ENCODE data around the gene GYS1.

DNA sequence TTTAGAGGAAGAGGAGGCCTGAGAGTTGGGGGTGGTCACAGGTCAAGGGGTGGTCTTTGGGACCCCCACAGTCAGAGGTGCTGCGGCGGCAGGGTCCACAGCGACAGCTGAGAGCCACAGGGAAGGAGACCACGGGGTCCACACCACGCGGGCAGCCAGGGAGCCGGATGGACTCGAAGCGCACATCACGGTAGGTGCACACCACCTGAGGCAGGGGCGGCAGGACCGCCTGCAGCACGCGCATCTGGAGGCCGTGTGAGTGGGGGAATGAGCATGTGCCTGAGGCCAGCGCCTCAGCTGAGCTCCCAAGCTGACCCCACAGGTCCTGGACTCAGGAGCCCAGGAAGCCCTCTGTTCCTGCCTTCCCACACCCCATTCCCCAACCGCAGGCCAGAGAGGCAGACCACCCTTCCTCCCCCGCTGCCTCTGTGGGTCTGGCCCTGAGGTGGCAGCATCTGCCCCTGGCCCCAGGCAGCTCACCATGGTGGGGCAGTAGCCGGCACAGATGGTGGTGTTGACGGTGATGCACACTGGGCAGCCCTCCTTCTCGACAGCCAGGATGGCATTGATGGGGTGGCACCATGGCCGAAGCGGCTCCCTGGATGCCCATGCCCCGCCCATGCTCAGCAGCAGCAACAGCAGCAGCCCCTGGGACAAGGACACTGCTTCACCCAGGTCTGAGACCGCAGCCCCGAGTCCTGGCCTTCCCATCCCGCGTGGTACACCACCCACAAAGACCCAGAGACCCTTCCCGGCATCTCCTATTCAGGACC, 23.1 kb upstream of the GYS1 start:
- TF ChIP-seq EZH2 (IDR thresholded peaks at IDR 0.05; ENCODE audit: low read depth, unreplicated experiment) = no peak
- no peak for TF ChIP-seq CREB1 (CRISPR knock-in tag; IDR thresholded peaks at IDR 0.05; ENCODE audit: low read depth)
- TF ChIP-seq, protein P1, sequence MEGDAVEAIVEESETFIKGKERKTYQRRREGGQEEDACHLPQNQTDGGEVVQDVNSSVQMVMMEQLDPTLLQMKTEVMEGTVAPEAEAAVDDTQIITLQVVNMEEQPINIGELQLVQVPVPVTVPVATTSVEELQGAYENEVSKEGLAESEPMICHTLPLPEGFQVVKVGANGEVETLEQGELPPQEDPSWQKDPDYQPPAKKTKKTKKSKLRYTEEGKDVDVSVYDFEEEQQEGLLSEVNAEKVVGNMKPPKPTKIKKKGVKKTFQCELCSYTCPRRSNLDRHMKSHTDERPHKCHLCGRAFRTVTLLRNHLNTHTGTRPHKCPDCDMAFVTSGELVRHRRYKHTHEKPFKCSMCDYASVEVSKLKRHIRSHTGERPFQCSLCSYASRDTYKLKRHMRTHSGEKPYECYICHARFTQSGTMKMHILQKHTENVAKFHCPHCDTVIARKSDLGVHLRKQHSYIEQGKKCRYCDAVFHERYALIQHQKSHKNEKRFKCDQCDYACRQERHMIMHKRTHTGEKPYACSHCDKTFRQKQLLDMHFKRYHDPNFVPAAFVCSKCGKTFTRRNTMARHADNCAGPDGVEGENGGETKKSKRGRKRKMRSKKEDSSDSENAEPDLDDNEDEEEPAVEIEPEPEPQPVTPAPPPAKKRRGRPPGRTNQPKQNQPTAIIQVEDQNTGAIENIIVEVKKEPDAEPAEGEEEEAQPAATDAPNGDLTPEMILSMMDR (conservative IDR thresholded peaks at IDR 0.05; ENCODE audit: low read depth in 2 of 2) = no peak
- TF ChIP-seq EZH2phosphoT487 (IDR thresholded peaks at IDR 0.05; ENCODE audit: unreplicated experiment) = no peak
- TF ChIP-seq POLR2AphosphoS5 (IDR thresholded peaks at IDR 0.05; ENCODE audit: low read depth) = no peak
- TF ChIP-seq, protein P2, sequence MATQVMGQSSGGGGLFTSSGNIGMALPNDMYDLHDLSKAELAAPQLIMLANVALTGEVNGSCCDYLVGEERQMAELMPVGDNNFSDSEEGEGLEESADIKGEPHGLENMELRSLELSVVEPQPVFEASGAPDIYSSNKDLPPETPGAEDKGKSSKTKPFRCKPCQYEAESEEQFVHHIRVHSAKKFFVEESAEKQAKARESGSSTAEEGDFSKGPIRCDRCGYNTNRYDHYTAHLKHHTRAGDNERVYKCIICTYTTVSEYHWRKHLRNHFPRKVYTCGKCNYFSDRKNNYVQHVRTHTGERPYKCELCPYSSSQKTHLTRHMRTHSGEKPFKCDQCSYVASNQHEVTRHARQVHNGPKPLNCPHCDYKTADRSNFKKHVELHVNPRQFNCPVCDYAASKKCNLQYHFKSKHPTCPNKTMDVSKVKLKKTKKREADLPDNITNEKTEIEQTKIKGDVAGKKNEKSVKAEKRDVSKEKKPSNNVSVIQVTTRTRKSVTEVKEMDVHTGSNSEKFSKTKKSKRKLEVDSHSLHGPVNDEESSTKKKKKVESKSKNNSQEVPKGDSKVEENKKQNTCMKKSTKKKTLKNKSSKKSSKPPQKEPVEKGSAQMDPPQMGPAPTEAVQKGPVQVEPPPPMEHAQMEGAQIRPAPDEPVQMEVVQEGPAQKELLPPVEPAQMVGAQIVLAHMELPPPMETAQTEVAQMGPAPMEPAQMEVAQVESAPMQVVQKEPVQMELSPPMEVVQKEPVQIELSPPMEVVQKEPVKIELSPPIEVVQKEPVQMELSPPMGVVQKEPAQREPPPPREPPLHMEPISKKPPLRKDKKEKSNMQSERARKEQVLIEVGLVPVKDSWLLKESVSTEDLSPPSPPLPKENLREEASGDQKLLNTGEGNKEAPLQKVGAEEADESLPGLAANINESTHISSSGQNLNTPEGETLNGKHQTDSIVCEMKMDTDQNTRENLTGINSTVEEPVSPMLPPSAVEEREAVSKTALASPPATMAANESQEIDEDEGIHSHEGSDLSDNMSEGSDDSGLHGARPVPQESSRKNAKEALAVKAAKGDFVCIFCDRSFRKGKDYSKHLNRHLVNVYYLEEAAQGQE (IDR thresholded peaks at IDR 0.05; ENCODE audit: unreplicated experiment) = no peak
- no peak for TF ChIP-seq JUNB (IDR thresholded peaks at IDR 0.05; ENCODE audit: unreplicated experiment)
